Mesenchymal stem cell (in vitro differentiated cells and primary cell): ENCODE measurements around the gene DLX5.

ENCODE experiments used
- DNase-seq: peaks from one replicate; pipeline ENCODE4 v3.0.0-alpha.2; 2013
- H2AFZ ChIP-seq: one replicate; pipeline ENCODE4 v1.6.1; 2013; ENCODE audit warnings: low read depth, mild to moderate bottlenecking, control low read depth, inconsistent platforms, low read length, moderate library complexity
- H2AK5ac ChIP-seq: 2 replicates; pipeline ENCODE4 v1.6.1; 2013; ENCODE audit warnings: low read length, moderate library complexity, mild to moderate bottlenecking, inconsistent platforms; ENCODE audit not compliant: severe bottlenecking
- H2BK120ac ChIP-seq: one replicate; pipeline ENCODE4 v1.6.1; 2013; ENCODE audit warnings: low read depth, mild to moderate bottlenecking, inconsistent platforms, low read length, moderate library complexity
- H2BK12ac ChIP-seq, 2 experiments: one replicate each; pipeline ENCODE4 v1.6.1; 2013; ENCODE audit warnings: inconsistent platforms in 2 of 2, low read length in 2 of 2, mild to moderate bottlenecking in 2 of 2, moderate library complexity in 2 of 2, control low read depth in 1 of 2
- H2BK15ac ChIP-seq: one replicate; pipeline ENCODE4 v1.6.1; 2013; ENCODE audit warnings: mild to moderate bottlenecking, low read depth, inconsistent platforms; ENCODE audit not compliant: poor library complexity, severe bottlenecking
- H2BK5ac ChIP-seq: 2 replicates; pipeline ENCODE4 v1.6.1; 2013; ENCODE audit warnings: low read depth, mild to moderate bottlenecking, low read length, control low read depth, inconsistent platforms; ENCODE audit not compliant: poor library complexity, severe bottlenecking
- H3K14ac ChIP-seq, 2 experiments: one replicate each; pipeline ENCODE4 v1.6.1; 2013; ENCODE audit warnings: inconsistent platforms in 2 of 2, low read length in 2 of 2, control low read depth in 1 of 2, mild to moderate bottlenecking in 1 of 2, moderate library complexity in 1 of 2
- H3K18ac ChIP-seq, 2 experiments: one replicate each; pipeline ENCODE4 v1.6.1; 2013; ENCODE audit warnings: inconsistent platforms in 2 of 2, low read length in 2 of 2, control low read depth in 1 of 2, low read depth in 1 of 2, mild to moderate bottlenecking in 1 of 2
- H3K23ac ChIP-seq, 2 experiments: one replicate each; pipeline ENCODE4 v1.6.1; 2013; ENCODE audit warnings: inconsistent platforms in 2 of 2, low read length in 2 of 2, mild to moderate bottlenecking in 2 of 2, moderate library complexity in 2 of 2, control low read depth in 1 of 2
- H3K27ac ChIP-seq: 2 replicates; pipeline ENCODE4 v1.5.1; 2013; ENCODE audit warnings: mild to moderate bottlenecking, moderate library complexity, low read length, control low read depth, inconsistent platforms; ENCODE audit not compliant: poor library complexity, severe bottlenecking
- H3K27me3 ChIP-seq, 2 experiments: 2 replicates each; pipeline versions ENCODE4 v1.6.1 to v1.7.0; 2013; ENCODE audit warnings: low read length in 2 of 2, mild to moderate bottlenecking in 2 of 2, moderate library complexity in 2 of 2, control low read depth in 1 of 2, inconsistent platforms in 1 of 2; ENCODE audit not compliant: control insufficient read depth in 1 of 2, insufficient read depth in 1 of 2
- H3K36me3 ChIP-seq, 2 experiments: 2 replicates each; pipeline versions ENCODE4 v1.6.1 to v1.7.0; 2013; ENCODE audit warnings: low read length in 2 of 2, control low read depth in 1 of 2, inconsistent platforms in 1 of 2, low read depth in 1 of 2, mild to moderate bottlenecking in 1 of 2; ENCODE audit not compliant: insufficient read depth in 2 of 2, control insufficient read depth in 1 of 2
- H3K4ac ChIP-seq, 2 experiments: one replicate each; pipeline ENCODE4 v1.6.1; 2013; ENCODE audit warnings: inconsistent platforms in 2 of 2, low read length in 2 of 2, mild to moderate bottlenecking in 2 of 2, moderate library complexity in 2 of 2, control low read depth in 1 of 2, low read depth in 1 of 2
- H3K4me1 ChIP-seq: 2 replicates; pipeline ENCODE4 v1.6.1; 2013; ENCODE audit warnings: low read depth, low read length, control low read depth; ENCODE audit not compliant: control insufficient read depth, insufficient read depth
- H3K4me2 ChIP-seq: 2 replicates; pipeline ENCODE4 v1.6.1; 2013; ENCODE audit warnings: low read length, mild to moderate bottlenecking, inconsistent platforms; ENCODE audit not compliant: poor library complexity, severe bottlenecking
- H3K4me3 ChIP-seq, 2 experiments: 2 replicates each; pipeline versions ENCODE4 v1.5.1 to v1.7.0; 2013; ENCODE audit warnings: low read length in 2 of 2, mild to moderate bottlenecking in 2 of 2, control low read depth in 1 of 2, low read depth in 1 of 2; ENCODE audit not compliant: insufficient read depth in 1 of 2
- H3K79me1 ChIP-seq: replicated peaks from 2 replicates; pipeline ENCODE4 v1.6.1; 2013; ENCODE audit warnings: mild to moderate bottlenecking, control low read depth, low read length, inconsistent platforms; ENCODE audit not compliant: poor library complexity, severe bottlenecking
- H3K9ac ChIP-seq: 2 replicates; pipeline ENCODE4 v1.7.0; 2013; ENCODE audit warnings: mild to moderate bottlenecking, low read length, moderate library complexity
- H3K9me3 ChIP-seq: 2 replicates; pipeline ENCODE4 v1.7.0; 2013; ENCODE audit warnings: mild to moderate bottlenecking, low read length; ENCODE audit not compliant: control insufficient read depth
- H4K8ac ChIP-seq: one replicate; pipeline ENCODE4 v1.6.1; 2013; ENCODE audit warnings: inconsistent platforms, mild to moderate bottlenecking, low read length, moderate library complexity
- H4K91ac ChIP-seq: one replicate; pipeline ENCODE4 v1.6.1; 2013; ENCODE audit warnings: mild to moderate bottlenecking, low read length, inconsistent platforms
- WGBS: methylation state at CpG from one replicate; pipeline ENCODE4 v1.1.7; 2013; ENCODE audit warnings: mixed read lengths; 5-methylcytosine and 5-hydroxymethylcytosine counted together

DLX5 gene

GRCh38 chr7:97004247-97005182 lies 20.1 kb downstream of the DLX5 start:
- Histone ChIP-seq H3K23ac (no peak overlapping the region), H2BK5ac (no peak overlapping the region), H4K91ac (no peak overlapping the region), H3K4me1 (peaks cover 22% of the 10 kb centered on the region), H3K4ac (no peak overlapping the region), H2AK5ac (no peak overlapping the region), H2BK15ac (no peak overlapping the region), H4K8ac (no peak overlapping the region), H3K4me3 (peak overlapping the region in 1 of 2 experiments; percentile 67), H2AFZ (no peak overlapping the region), H2BK12ac (no peak overlapping the region), H3K79me1 (no peaks in the 10 kb centered on the region), H3K4me2 (no peak overlapping the region), H3K27ac (no peak overlapping the region), H3K27me3 (peaks cover 91% of the 10 kb centered on the region in 2 experiments), H3K18ac (no peak overlapping the region), H3K36me3 (no peaks in the 10 kb centered on the region), H3K9me3 (peaks cover 6% of the 10 kb centered on the region), H3K9ac (no peak overlapping the region), H2BK120ac (no peak overlapping the region), H3K14ac (no peak overlapping the region)
- 11% methylated on average over 9 of the region's 20 CpGs for WGBS
- no peak for DNase-seq

GRCh38 chr7:97003262-97004246 lies 21.1 kb downstream of the DLX5 start:
- H3K23ac ChIP-seq: no peak overlapping the region
- H4K8ac ChIP-seq: no peak overlapping the region
- H3K14ac ChIP-seq: no peak overlapping the region
- H3K4me2 ChIP-seq: no peak overlapping the region
- H3K9ac ChIP-seq: no peak overlapping the region
- no peak overlapping the region for H2BK120ac ChIP-seq
- no peaks in the 10 kb centered on the region for H3K79me1 ChIP-seq
- WGBS: 4% methylated on average over 45 of the region's 49 CpGs
- no peak overlapping the region for H3K27ac ChIP-seq
- H2BK5ac ChIP-seq: no peak overlapping the region
- H3K36me3 ChIP-seq: no peaks in the 10 kb centered on the region
- H2BK15ac ChIP-seq: no peak overlapping the region
- H2AK5ac ChIP-seq: no peak overlapping the region
- H2AFZ ChIP-seq: no peak overlapping the region
- H3K27me3 ChIP-seq: peaks cover 91 to 92% of the 10 kb centered on the region in 2 experiments
- no peak overlapping the region for H3K4ac ChIP-seq
- no peak for DNase-seq
- H3K4me1 ChIP-seq: peaks cover 23% of the 10 kb centered on the region
- no peak overlapping the region for H2BK12ac ChIP-seq
- no peak overlapping the region for H3K18ac ChIP-seq
- H3K9me3 ChIP-seq: peaks cover 6% of the 10 kb centered on the region
- H3K4me3 ChIP-seq: no peak overlapping the region
- no peak overlapping the region for H4K91ac ChIP-seq

- H4K8ac ChIP-seq: no peak overlapping the region
- H3K4ac ChIP-seq: no peak overlapping the region
- H3K14ac ChIP-seq: no peak overlapping the region
- H4K91ac ChIP-seq: no peak overlapping the region
- peaks cover 23% of the 10 kb centered on the region for H3K4me1 ChIP-seq
- peaks cover 6% of the 10 kb centered on the region for H3K9me3 ChIP-seq
- no peak overlapping the region for H2BK5ac ChIP-seq
- H3K4me3 ChIP-seq: no peak overlapping the region
- H2BK120ac ChIP-seq: no peak overlapping the region
- no peak overlapping the region for H3K23ac ChIP-seq
- no peak overlapping the region for H2BK12ac ChIP-seq
- H3K9ac ChIP-seq: no peak overlapping the region
- H3K4me2 ChIP-seq: no peak overlapping the region
- H3K27me3 ChIP-seq: peaks cover 91 to 92% of the 10 kb centered on the region in 2 experiments
- no peak overlapping the region for H3K27ac ChIP-seq
- WGBS: 10% methylated on average over 14 of the region's 22 CpGs
- DNase-seq: no peak
- H3K79me1 ChIP-seq: no peaks in the 10 kb centered on the region
- H2AK5ac ChIP-seq: no peak overlapping the region
- no peaks in the 10 kb centered on the region for H3K36me3 ChIP-seq
- H3K18ac ChIP-seq: no peak overlapping the region
- no peak overlapping the region for H2BK15ac ChIP-seq
- H2AFZ ChIP-seq: no peak overlapping the region
Measured at GRCh38 chr7:97002555-97003261, 21.9 kb downstream of the DLX5 start.
